Endodermal cell (in vitro differentiated cells): ENCODE results near the gene PPP1R15A. TPM values are rescaled to one million over a fixed set of nuclear protein-coding genes. Genes with fewer than 3 reads are reported as not detected.

Source experiments
- DNase-seq: peaks from one replicate; pipeline ENCODE4 v3.0.0-alpha.2; 2017
- H3K27ac ChIP-seq: 2 replicates; pipeline ENCODE4 v1.5.1; 2013; ENCODE audit warnings: mild to moderate bottlenecking, low read depth, low read length, moderate library complexity
- H3K27me3 ChIP-seq: 2 replicates; pipeline ENCODE4 v1.6.1; 2013; ENCODE audit warnings: mild to moderate bottlenecking, low read length, moderate library complexity; ENCODE audit not compliant: insufficient read depth, control insufficient read depth, poor library complexity, severe bottlenecking
- H3K36me3 ChIP-seq: 2 replicates; pipeline ENCODE4 v1.7.0; 2013; ENCODE audit warnings: mild to moderate bottlenecking, low read length, moderate library complexity; ENCODE audit not compliant: control insufficient read depth, insufficient read depth
- H3K4me1 ChIP-seq: one replicate; pipeline ENCODE4 v1.7.0; 2013; ENCODE audit warnings: low read length; ENCODE audit not compliant: control insufficient read depth, insufficient read depth
- H3K4me3 ChIP-seq: 2 replicates; pipeline ENCODE4 v1.5.1; 2013; ENCODE audit warnings: mild to moderate bottlenecking, low read length, moderate library complexity
- H3K9ac ChIP-seq: 2 replicates; pipeline ENCODE4 v1.6.1; 2013; ENCODE audit warnings: mild to moderate bottlenecking, low read length, moderate library complexity; ENCODE audit not compliant: poor library complexity, severe bottlenecking; ENCODE audit errors: extremely low read depth
- H3K9me3 ChIP-seq: 2 replicates; pipeline ENCODE4 v1.6.1; 2013; ENCODE audit warnings: mild to moderate bottlenecking, low read length, moderate library complexity; ENCODE audit not compliant: control insufficient read depth
- H3K27ac Mint-ChIP-seq: 2 replicates; pipeline ENCODE4 v1.8.0; 2020; ENCODE audit warnings: mixed read lengths
- H3K27me3 Mint-ChIP-seq: 2 replicates; pipeline ENCODE4 v1.8.0; 2021; ENCODE audit warnings: mild to moderate bottlenecking, mixed read lengths; ENCODE audit not compliant: insufficient read depth
- H3K36me3 Mint-ChIP-seq: 2 replicates; pipeline ENCODE4 v1.8.0; 2020; ENCODE audit warnings: low read depth, mixed read lengths
- H3K4me1 Mint-ChIP-seq: 2 replicates; pipeline ENCODE4 v1.8.0; 2020; ENCODE audit warnings: mixed read lengths
- H3K4me3 Mint-ChIP-seq: 2 replicates; pipeline ENCODE4 v1.8.0; 2020; ENCODE audit warnings: mild to moderate bottlenecking, moderate library complexity, mixed read lengths
- H3K9me3 Mint-ChIP-seq: 2 replicates; pipeline ENCODE4 v1.8.0; 2020; ENCODE audit warnings: mild to moderate bottlenecking, mixed read lengths
- WGBS, 2 experiments: methylation state at CpG; one replicate each; pipeline versions ENCODE4 v1.1.5 to v1.1.7; 2013; ENCODE audit warnings: missing lambda C conversion rate in 2 of 2, mixed read lengths in 1 of 2; ENCODE audit not compliant: insufficient coverage in 1 of 2, insufficient read length in 1 of 2; 5-methylcytosine and 5-hydroxymethylcytosine counted together
- total RNA-seq, 2 donors: library from RNA; stranded (reverse); fragmentation: NEBNext Ultra II Directional in 1 of 2; extraction: Animal tissue kit (Norgen Biotek cat#: 25700) in 1 of 2; gene quantifications; 2 replicates in 1 of 2; 3 replicates in 1 of 2; pipeline ENCODE4 v1.2.1, GENCODE V29; 2021
- TF ChIP-seq, protein P1 (sequence below): fragments of 200-600 bp; sonication (generic); conservative IDR thresholded peaks from 2 replicates; pipeline ENCODE4 v1.5.0; 2021; ENCODE audit warnings: antibody characterized with exemption, mild to moderate bottlenecking

Gene PPP1R15A
- total RNA-seq, 2 donors from 2014 or later, result 41.5 to 45.0 TPM

- Histone ChIP-seq H3K4me3 (no peak overlapping the region), H3K9me3 (no peaks in the 10 kb centered on the region), H3K27me3 (no peaks in the 10 kb centered on the region), H3K36me3 (peaks cover 16% of the 10 kb centered on the region), H3K9ac (no peak overlapping the region), H3K4me1 (no peaks in the 10 kb centered on the region), H3K27ac (no peak overlapping the region)
- no peak overlapping the region for H3K4me3 Mint-ChIP-seq
- DNase-seq, result no peak
- TF ChIP-seq, protein P1, sequence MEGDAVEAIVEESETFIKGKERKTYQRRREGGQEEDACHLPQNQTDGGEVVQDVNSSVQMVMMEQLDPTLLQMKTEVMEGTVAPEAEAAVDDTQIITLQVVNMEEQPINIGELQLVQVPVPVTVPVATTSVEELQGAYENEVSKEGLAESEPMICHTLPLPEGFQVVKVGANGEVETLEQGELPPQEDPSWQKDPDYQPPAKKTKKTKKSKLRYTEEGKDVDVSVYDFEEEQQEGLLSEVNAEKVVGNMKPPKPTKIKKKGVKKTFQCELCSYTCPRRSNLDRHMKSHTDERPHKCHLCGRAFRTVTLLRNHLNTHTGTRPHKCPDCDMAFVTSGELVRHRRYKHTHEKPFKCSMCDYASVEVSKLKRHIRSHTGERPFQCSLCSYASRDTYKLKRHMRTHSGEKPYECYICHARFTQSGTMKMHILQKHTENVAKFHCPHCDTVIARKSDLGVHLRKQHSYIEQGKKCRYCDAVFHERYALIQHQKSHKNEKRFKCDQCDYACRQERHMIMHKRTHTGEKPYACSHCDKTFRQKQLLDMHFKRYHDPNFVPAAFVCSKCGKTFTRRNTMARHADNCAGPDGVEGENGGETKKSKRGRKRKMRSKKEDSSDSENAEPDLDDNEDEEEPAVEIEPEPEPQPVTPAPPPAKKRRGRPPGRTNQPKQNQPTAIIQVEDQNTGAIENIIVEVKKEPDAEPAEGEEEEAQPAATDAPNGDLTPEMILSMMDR, result no peak
- 93 to 96% methylated on average over 7 to 11 of the region's 12 CpGs for WGBS, 2 experiments
- H3K27me3 Mint-ChIP-seq, result peaks cover 3% of the 10 kb centered on the region
- H3K36me3 Mint-ChIP-seq, result peaks cover 38% of the 10 kb centered on the region
- no peaks in the 10 kb centered on the region for H3K9me3 Mint-ChIP-seq
- no peaks in the 10 kb centered on the region for H3K4me1 Mint-ChIP-seq
- no peak overlapping the region for H3K27ac Mint-ChIP-seq
Observed at GRCh38 chr19:48921721-48922500, 49.7 kb downstream of the PPP1R15A start.

- Histone ChIP-seq H3K27ac (no peak overlapping the region), H3K9ac (no peak overlapping the region), H3K36me3 (peaks cover 16% of the 10 kb centered on the region), H3K9me3 (no peaks in the 10 kb centered on the region), H3K4me3 (no peak overlapping the region), H3K27me3 (no peaks in the 10 kb centered on the region), H3K4me1 (no peaks in the 10 kb centered on the region)
- Mint-ChIP-seq H3K27me3 (peaks cover 4% of the 10 kb centered on the region), H3K4me1 (no peaks in the 10 kb centered on the region), H3K27ac (peak overlapping the region; percentile 64), H3K9me3 (no peaks in the 10 kb centered on the region), H3K36me3 (peaks cover 36% of the 10 kb centered on the region), H3K4me3 (no peak overlapping the region)
- TF ChIP-seq, protein P1, result no peak
- WGBS, 2 experiments, result 90 to 93% methylated on average over 10 to 18 of the region's 18 CpGs
- no peak for DNase-seq
Observed at GRCh38 chr19:48922548-48923490, 50.6 kb downstream of the PPP1R15A start.

DNA sequence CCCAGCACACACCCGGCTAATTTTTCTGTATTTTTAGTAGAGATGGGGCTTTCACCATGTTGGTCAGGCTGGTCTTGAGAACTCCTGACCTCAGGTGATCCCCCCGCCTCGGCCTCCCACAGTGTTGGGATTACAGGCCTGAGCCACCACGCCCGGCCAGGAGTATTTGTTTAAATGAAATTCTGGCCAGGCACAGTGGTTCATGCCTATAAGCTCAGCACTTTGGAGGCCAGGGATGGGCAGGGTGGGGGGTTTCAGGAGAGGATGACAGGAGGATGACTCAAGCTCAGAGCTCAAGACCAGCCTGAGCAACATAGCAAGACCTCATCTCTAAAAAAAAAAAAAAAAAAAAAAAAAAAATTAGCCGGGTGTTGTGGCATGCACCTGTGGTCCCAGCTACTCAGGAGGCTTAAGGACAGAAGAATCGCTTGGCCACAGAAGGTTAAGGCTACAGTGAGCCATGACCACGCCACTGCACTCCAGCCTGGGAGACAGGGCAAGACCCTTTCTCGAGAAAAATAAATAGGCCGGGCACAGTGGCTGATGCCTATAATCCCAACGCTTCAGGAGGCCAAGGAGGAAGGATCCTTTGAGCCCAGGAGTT, 53.1 kb downstream of the PPP1R15A start:
- WGBS, 2 experiments, result 89 to 96% methylated on average over 8 to 11 of the region's 11 CpGs
- Histone ChIP-seq H3K36me3 (peaks cover 8% of the 10 kb centered on the region), H3K9me3 (no peaks in the 10 kb centered on the region), H3K9ac (no peak overlapping the region), H3K4me3 (no peak overlapping the region), H3K27ac (no peak overlapping the region), H3K4me1 (no peaks in the 10 kb centered on the region), H3K27me3 (no peaks in the 10 kb centered on the region)
- TF ChIP-seq, protein P1, result no peak
- no peak for DNase-seq
- Mint-ChIP-seq H3K4me3 (no peak overlapping the region), H3K27ac (no peak overlapping the region), H3K36me3 (peaks cover 24% of the 10 kb centered on the region), H3K27me3 (peaks cover 4% of the 10 kb centered on the region), H3K9me3 (no peaks in the 10 kb centered on the region), H3K4me1 (no peaks in the 10 kb centered on the region)
